Adrenal gland (tissue), 12 donors: Measurements from ENCODE around the gene TRIM37. TPM values are rescaled to one million over a fixed set of nuclear protein-coding genes. Genes with fewer than 3 reads are reported as not detected.

Experiments
- DNase-seq, 7 donors: peaks; one replicate each; pipeline ENCODE4 v3.0.0-alpha.2; 2019 to 2020
- H3K27ac ChIP-seq, 5 donors: fragments of 200-600 bp; sonication (generic) in 4 of 5; 1 replicate in 3 of 5; 2 replicates in 2 of 5; pipeline versions ENCODE4 v1.5.1 to v1.8.0; 2016 to 2020; ENCODE audit warnings: mild to moderate bottlenecking in 1 of 5
- H3K27me3 ChIP-seq: fragments of 200-600 bp; 2 replicates; pipeline ENCODE4 v1.8.0; 2021
- H3K36me3 ChIP-seq, 2 donors: fragments of 200-600 bp; replicated peaks in 1 of 2; 1 replicate in 1 of 2; 2 replicates in 1 of 2; pipeline versions ENCODE4 v1.5.1 to v1.8.0; 2018 to 2022
- H3K4me1 ChIP-seq, 2 donors: fragments of 200-600 bp; replicated peaks in 1 of 2; 1 replicate in 1 of 2; 2 replicates in 1 of 2; pipeline versions ENCODE4 v1.5.1 to v1.8.0; 2018 to 2021
- H3K4me3 ChIP-seq, 4 donors: fragments of 200-600 bp; sonication (generic) in 3 of 4; one replicate each; pipeline ENCODE4 v1.5.1; 2016 to 2018
- H3K9me3 ChIP-seq, 3 donors: fragments of 200-600 bp; sonication (generic) in 1 of 3; replicated peaks in 1 of 3; 1 replicate in 2 of 3; 2 replicates in 1 of 3; pipeline versions ENCODE4 v1.5.1 to v1.8.0; 2016 to 2021
- CTCF ChIP-seq, 6 experiments: fragments of 450-650 bp in 4 of 6; fragments of 200-600 bp in 2 of 6; sonication (generic) in 1 of 6; IDR thresholded peaks; 1 replicate in 5 of 6; 2 replicates in 1 of 6; pipeline versions ENCODE4 v1.5.1 to v1.8.0; 2016 to 2021; ENCODE audit warnings: antibody characterized with exemption in 6 of 6, mild to moderate bottlenecking in 2 of 6, moderate library complexity in 1 of 6
- POLR2A ChIP-seq, 2 donors: fragments of 450-650 bp; IDR thresholded peaks; one replicate each; pipeline ENCODE4 v1.6.1; 2017; ENCODE audit warnings: antibody characterized with exemption in 2 of 2, mild to moderate bottlenecking in 2 of 2, moderate library complexity in 1 of 2
- WGBS, 4 donors: extraction: QIAGEN DNeasy Blood & Tissue Kit in 2 of 4; methylation state at CpG; one replicate each; pipeline versions ENCODE4 v1.1.5 to v1.1.7; 2013 to 2017; 5-methylcytosine and 5-hydroxymethylcytosine counted together
- intact Hi-C, 2 donors: fragments of 100-400 bp; cut with DNase I; formaldehyde crosslinking; loops; one replicate each; pipeline versions ENCODE4 v1.14.1 to v1.15.0; 2022 to 2023
- microRNA counts, 2 donors: library from miRNA; unstranded; fragments of <30 nt; microRNA quantifications; one replicate each; lab custom pipeline; 2016
- microRNA-seq, 3 donors: library from miRNA; unstranded; fragments of <30 nt; microRNA quantifications; one replicate each; pipeline ENCODE4, GENCODE V29; 2017 to 2020
- polyA plus RNA-seq, 3 donors: library from polyadenylated mRNA; stranded (reverse); fragments of 200-250 nt in 2 of 3; fragments of 350-450 nt in 1 of 3; fragmentation: Illumina TruSeq in 1 of 3; extraction: RNeasy Lipid Tissue Mini Kit (QIAGEN cat#74804) in 1 of 3; gene quantifications; one replicate each; pipeline ENCODE4 v1.2.3, GENCODE V29; 2013 to 2014
- small RNA-seq, 2 donors: library from RNA; depleted of rRNA; stranded (forward); fragments of <200 nt; gene quantifications; one replicate each; pipeline ENCODE3, GENCODE V24; 2016
- total RNA-seq, 9 donors: library from RNA; depleted of rRNA in 4 of 9; stranded (reverse); fragments of >200 nt in 4 of 9; fragments of 120-200 nt in 1 of 9; fragmentation: NEBNext Ultra II Directional in 1 of 9; extraction: Animal tissue kit (Norgen Biotek cat#: 25700) in 1 of 9; gene quantifications; one replicate each; pipeline versions ENCODE4 v1.1.0 to v1.2.4, GENCODE V29; 2013 to 2023
- donor health status: healthy with polysubstance abuse.
- donor health status: Bipolar disorder and iron deficiency.
- donor health status: DM: yes; HTN: yes; CAD: no.
- donor health status: DM: no; HTN: no; CAD: no.
- donor health status: DM: no; HTN: no; CAD: no.
- donor health status: DM: yes; HTN: yes; CAD: no.

TRIM37 gene
- total and polyA plus RNA-seq, 12 donors, result 6.0 to 37.2 (median 25.0) TPM

- no peak for TF ChIP-seq POLR2A (IDR thresholded peaks at IDR 0.05)
- no peak for TF ChIP-seq CTCF (IDR thresholded peaks at IDR 0.05)
- Histone ChIP-seq H3K9me3 (no peaks in the 10 kb centered on the region), H3K27ac (no peak overlapping the region), H3K4me1 (no peaks in the 10 kb centered on the region), H3K36me3 (no peaks in the 10 kb centered on the region), H3K4me3 (no peak overlapping the region), H3K27me3 (no peaks in the 10 kb centered on the region)
- no peak for DNase-seq
- WGBS, 4 donors, result 88 to 93% (median 91%) methylated on average over 3 of the region's 3 CpGs
- intact Hi-C loops, result no loop called here
These were observed 173.7 kb downstream of the TRIM37 start for GRCh38 chr17:58932956-58933355.

MicroRNA genes within 50 kb of the gene (microRNA counts, 767-probe panel; counts per million panel counts)
- microRNA hsa-miR-301a-3p (lab: Ali Mortazavi, UCI) (3,435 to 4,736 counts per million in 2 donors), microRNA hsa-miR-454-3p (lab: Ali Mortazavi, UCI) (3,569 to 3,869 counts per million in 2 donors)

Small RNAs within 50 kb of the gene (microRNA-seq; reads per million reads assigned to microRNA genes)
- gene MIR301A (41.2 to 75.5 (median 50.0) reads per million in 3 donors), gene MIR454 (419 to 1,215 (median 932) reads per million in 3 donors)

Small RNAs within 50 kb of the gene (small RNA-seq; reads per million reads assigned to genes)
- 14.9 to 20.4 reads per million in 2 donors for gene MIR301A
- gene MIR454, result 10.6 to 12.8 reads per million in 2 donors
- 0 reads per million in 2 donors for gene RN7SL716P
- 0 reads per million in 2 donors for gene RNU2-58P

Other genes starting within 250 kb of the TRIM37 start
- gene SKA2, start 48.3 kb upstream of the TRIM37 start, total RNA-seq, result 10 to 100 TPM; 11.7 to 36.3 (median 21.9) TPM
- gene SKA2, start 48.3 kb upstream of the TRIM37 start, polyA plus RNA-seq, result 10 to 100 TPM; 27.9 to 45.8 (median 37.4) TPM
- 1 to 10 TPM; 1.2 to 5.7 (median 2.3) TPM for gene PRR11, start 48.9 kb upstream of the TRIM37 start, total RNA-seq
- 1 to 10 TPM in 1 of 3 donors, under 1 TPM in 2; 0.16 to 1.6 (median 0.34) TPM for gene PRR11, start 48.9 kb upstream of the TRIM37 start, polyA plus RNA-seq
- gene SMG8, start 103.2 kb upstream of the TRIM37 start, total RNA-seq, result 10 to 100 TPM; 13.2 to 23.5 (median 16.1) TPM
- gene SMG8, start 103.2 kb upstream of the TRIM37 start, polyA plus RNA-seq, result 10 to 100 TPM in 1 of 3 donors, 1 to 10 TPM in 2; 1.9 to 16.3 (median 2.1) TPM
- gene GDPD1, start 113.6 kb upstream of the TRIM37 start, total RNA-seq, result 1 to 10 TPM in 8 of 9 donors, under 1 TPM in 1; 0.36 to 6.1 (median 3.1) TPM
- gene GDPD1, start 113.6 kb upstream of the TRIM37 start, polyA plus RNA-seq, result 1 to 10 TPM in 1 of 3 donors, under 1 TPM in 2; 0.54 to 1.6 (median 0.64) TPM
- 10 to 100 TPM in 8 of 9 donors, 1 to 10 TPM in 1; 5.8 to 33.5 (median 27.6) TPM for gene YPEL2, start 224.8 kb upstream of the TRIM37 start, total RNA-seq
- 1 to 10 TPM; 6.0 to 7.9 (median 6.1) TPM for gene YPEL2, start 224.8 kb upstream of the TRIM37 start, polyA plus RNA-seq